ENCODE data around the gene CDCA8. TPM values are rescaled to one million over a fixed set of nuclear protein-coding genes. Genes with fewer than 3 reads are reported as not detected.

The CDCA8 gene
- total and polyA plus RNA-seq, 2 experiments from 2014 or later: 7.0 to 30.8 TPM

GRCh38 chr1:37723390-37724078, 31.2 kb downstream of the CDCA8 start:
- H3K27me3 ChIP-seq: peaks cover 15% of the 10 kb centered on the region
- peak in 1 of 2 donors; percentile 65 for DNase-seq (ENCODE audit: low read depth in 1 of 2, low spot score in 1 of 2)
- H3K4me1 ChIP-seq (ENCODE audit: low read depth): no peaks in the 10 kb centered on the region
- no peak for TF ChIP-seq CTCF (IDR thresholded peaks at IDR 0.05; ENCODE audit: low read depth, low read length)
- no peak overlapping the region for H3K27ac ChIP-seq
- H3K36me3 ChIP-seq: no peaks in the 10 kb centered on the region
- no peaks in the 10 kb centered on the region for H3K9me3 ChIP-seq (ENCODE audit: low read depth)
- H3K4me3 ChIP-seq: no peak overlapping the region

GRCh38 chr1:37724575-37724974, 32.3 kb downstream of the CDCA8 start:
- Histone ChIP-seq H3K4me3 (no peak overlapping the region), H3K4me1 (ENCODE audit: low read depth) (no peaks in the 10 kb centered on the region), H3K27ac (no peak overlapping the region), H3K9me3 (ENCODE audit: low read depth) (no peaks in the 10 kb centered on the region), H3K36me3 (no peaks in the 10 kb centered on the region), H3K27me3 (peaks cover 24% of the 10 kb centered on the region)
- DNase-seq (ENCODE audit: low read depth in 1 of 2, low spot score in 1 of 2): no peak
- TF ChIP-seq CTCF (IDR thresholded peaks at IDR 0.05; ENCODE audit: low read depth, low read length): no peak

GRCh38 chr1:37725851-37726613, 33.7 kb downstream of the CDCA8 start:
- DNase-seq (ENCODE audit: low read depth in 1 of 2, low spot score in 1 of 2): no peak
- Histone ChIP-seq H3K4me3 (no peak overlapping the region), H3K36me3 (no peaks in the 10 kb centered on the region), H3K9me3 (ENCODE audit: low read depth) (no peaks in the 10 kb centered on the region), H3K27ac (no peak overlapping the region), H3K4me1 (ENCODE audit: low read depth) (no peaks in the 10 kb centered on the region), H3K27me3 (peaks cover 31% of the 10 kb centered on the region)
- no peak for TF ChIP-seq CTCF (IDR thresholded peaks at IDR 0.05; ENCODE audit: low read depth, low read length)

- no peaks in the 10 kb centered on the region for H3K4me1 ChIP-seq (ENCODE audit: low read depth)
- no peak overlapping the region for H3K27ac ChIP-seq
- no peak for TF ChIP-seq CTCF (IDR thresholded peaks at IDR 0.05; ENCODE audit: low read depth, low read length)
- no peaks in the 10 kb centered on the region for H3K9me3 ChIP-seq (ENCODE audit: low read depth)
- no peak overlapping the region for H3K4me3 ChIP-seq
- H3K27me3 ChIP-seq: peaks cover 36% of the 10 kb centered on the region
- no peak for DNase-seq (ENCODE audit: low read depth in 1 of 2, low spot score in 1 of 2)
- no peaks in the 10 kb centered on the region for H3K36me3 ChIP-seq
Observed at GRCh38 chr1:37726751-37727585, 34.7 kb downstream of the CDCA8 start.

- H3K36me3 ChIP-seq: no peaks in the 10 kb centered on the region
- no peak for TF ChIP-seq CTCF (IDR thresholded peaks at IDR 0.05; ENCODE audit: low read depth, low read length)
- no peak overlapping the region for H3K27ac ChIP-seq
Observed at GRCh38 chr1:37728416-37728815, 36.1 kb downstream of the CDCA8 start.

More at GRCh38 chr1:37728416-37728815, 36.1 kb downstream of the CDCA8 start:
- Histone ChIP-seq H3K27me3 (peaks cover 42% of the 10 kb centered on the region), H3K9me3 (ENCODE audit: low read depth) (no peaks in the 10 kb centered on the region), H3K4me3 (no peak overlapping the region), H3K4me1 (ENCODE audit: low read depth) (no peaks in the 10 kb centered on the region)
- no peak for DNase-seq (ENCODE audit: low read depth in 1 of 2, low spot score in 1 of 2)

Data from cardiac muscle cell (in vitro differentiated cells and primary cell).